Glomerular visceral epithelial cell (primary cell): ENCODE measurements around the gene NIP7.
"Not testable (repeated sequence)": the region's sequence is repeated elsewhere in the genome, so short reads cannot be mapped to it uniquely, and the experiment has no call there.

ENCODE experiments used
- DNase-seq: peaks from one replicate; pipeline ENCODE4 v3.0.0-alpha.2; 2016; ENCODE audit errors: extremely low spot score

Gene NIP7

DNA sequence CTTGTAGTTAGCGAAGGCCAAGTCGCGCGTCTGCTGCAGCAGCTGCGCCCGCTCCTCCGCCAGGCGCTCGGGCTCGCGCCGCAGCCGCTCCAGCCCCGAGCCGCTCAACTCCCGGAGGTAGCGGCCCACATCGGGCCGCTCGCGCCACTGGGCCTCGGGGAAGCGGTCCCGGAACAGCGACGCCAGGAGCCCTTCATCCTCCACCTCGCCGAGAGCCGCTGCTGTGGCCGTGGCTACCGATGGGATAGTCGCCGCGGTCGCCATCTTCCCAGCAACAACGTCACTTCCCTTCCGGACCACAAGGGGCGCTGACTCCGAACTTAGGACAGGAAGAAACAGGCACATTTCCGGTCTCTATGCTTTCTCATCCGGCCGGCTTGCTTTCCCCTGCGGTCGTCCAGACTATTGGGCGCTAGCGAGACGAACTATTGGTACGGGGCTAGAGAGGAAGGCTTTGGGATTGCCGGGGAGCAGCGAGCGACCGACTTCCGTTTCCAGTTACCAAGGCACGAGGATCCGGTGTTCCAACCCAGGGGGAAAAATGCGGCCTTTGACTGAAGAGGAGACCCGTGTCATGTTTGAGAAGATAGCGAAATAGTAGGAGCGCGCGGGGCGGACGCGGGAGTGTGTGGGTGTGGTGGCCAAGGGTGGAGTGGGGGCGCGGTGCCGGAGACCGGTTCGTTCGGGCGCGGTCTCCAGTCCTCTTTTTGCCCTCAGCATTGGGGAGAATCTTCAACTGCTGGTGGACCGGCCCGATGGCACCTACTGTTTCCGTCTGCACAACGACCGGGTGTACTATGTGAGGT, at the start of gene NIP7, which contains the start of gene COG8:
NIP7 (plus strand) TSS at position 484 of the 806 bp plus-strand sequence; CDS start at position 542, 58 bp downstream.
COG8 (minus strand) TSS at position 276 of the 806 bp plus-strand sequence; CDS start at position 264, 12 bp downstream.
- DNase-seq, result peak; percentile 97

DNA sequence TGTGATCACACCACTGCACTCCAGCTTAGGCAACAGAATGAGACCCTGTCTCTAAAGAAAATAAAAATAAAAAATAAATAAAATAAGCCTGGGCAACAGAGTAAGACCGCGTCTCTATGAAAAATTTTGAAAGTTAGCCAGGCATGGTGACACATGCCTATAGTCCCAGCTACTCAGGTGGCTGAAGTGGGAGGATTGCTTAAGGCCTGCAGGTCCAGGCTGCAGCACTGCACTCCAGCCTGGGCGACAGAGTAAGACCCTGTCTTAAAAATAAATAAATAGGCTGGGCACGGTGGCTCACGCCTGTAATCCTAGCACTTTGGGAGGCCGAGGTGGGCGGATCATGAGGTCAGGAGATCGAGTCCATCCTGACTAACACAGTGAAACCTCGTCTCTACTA, 47.9 kb upstream of the NIP7 start:
- DNase-seq, result not testable (repeated sequence)

DNA sequence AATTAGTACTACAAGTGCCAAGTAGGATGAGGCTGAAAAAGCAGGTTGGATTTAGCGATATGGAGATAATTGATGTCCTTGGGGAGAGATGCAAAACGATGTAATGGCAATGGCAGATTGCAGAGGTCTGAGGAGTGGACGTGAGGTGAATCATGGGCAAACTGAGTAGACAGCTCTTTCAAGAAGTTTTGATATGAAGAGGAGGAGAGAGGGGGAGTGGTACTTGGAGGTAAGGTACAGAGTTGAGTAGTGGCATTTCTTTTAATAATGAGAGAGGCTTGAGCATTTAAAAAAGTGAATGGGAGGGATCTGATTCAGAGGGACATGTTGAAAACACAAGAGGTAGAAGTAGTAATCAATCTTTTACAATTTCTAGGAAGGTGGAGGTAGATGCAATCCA, 46.2 kb upstream of the NIP7 start:
- no peak for DNase-seq

DNA sequence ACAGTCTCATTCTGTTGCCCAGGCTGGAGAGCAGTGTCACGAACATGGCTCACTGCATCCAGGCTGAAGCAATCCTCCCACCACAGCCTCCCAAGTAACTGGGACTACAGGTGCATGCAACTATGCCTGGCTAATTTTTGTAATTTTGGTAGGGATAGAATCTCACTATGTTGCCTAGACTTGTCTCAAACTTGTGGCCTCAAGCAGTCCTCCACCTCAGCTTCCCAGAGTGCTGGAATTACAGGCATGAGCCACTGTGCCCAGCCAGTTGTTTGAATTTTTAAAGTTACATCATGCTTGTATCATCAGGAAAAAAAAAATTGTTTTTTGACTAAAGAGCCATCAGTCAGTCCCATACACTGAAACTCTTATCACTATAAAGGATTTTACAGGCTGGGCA, 45.5 kb upstream of the NIP7 start:
- no peak for DNase-seq

DNA sequence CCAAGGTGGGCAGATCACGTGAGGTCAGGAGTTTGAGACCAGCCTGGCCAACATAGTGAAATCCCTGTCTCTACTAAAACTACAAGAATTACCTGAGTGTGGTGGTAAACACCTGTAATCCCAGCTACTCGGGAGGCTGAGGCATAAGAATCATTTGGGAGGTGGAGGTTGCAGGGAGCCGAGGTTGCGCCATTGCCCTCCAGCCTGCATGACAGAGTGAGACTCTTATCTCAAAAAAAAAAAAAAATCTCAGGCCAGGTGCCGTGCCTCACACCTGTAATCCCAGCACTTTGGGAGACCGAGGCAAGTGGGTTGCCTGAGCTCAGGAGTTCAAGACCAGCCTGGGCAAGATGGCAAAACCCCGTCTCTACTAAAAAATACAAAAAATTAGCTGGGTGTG, 42.8 kb upstream of the NIP7 start:
- DNase-seq, result not testable (repeated sequence)

DNA sequence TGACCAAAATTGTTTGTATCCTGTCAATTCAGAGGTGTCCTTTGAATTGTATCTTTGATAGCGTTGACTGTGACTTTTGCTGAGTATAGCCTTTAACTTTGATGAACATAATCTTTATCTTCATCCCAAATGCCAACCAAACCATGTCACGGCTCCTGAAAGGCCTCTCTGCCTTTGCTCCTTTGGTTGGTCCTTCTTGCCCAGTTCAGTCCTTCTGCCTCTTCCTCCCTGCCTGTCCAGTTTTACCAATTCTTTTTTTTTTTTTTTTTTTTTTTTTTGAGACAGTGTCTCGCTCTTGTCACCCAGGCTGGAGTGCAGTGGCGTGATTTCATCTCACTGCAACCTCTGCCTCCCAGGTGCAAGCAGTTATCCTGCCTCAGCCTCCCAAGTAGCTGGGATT, 41.3 kb upstream of the NIP7 start:
- DNase-seq, result no peak

DNA sequence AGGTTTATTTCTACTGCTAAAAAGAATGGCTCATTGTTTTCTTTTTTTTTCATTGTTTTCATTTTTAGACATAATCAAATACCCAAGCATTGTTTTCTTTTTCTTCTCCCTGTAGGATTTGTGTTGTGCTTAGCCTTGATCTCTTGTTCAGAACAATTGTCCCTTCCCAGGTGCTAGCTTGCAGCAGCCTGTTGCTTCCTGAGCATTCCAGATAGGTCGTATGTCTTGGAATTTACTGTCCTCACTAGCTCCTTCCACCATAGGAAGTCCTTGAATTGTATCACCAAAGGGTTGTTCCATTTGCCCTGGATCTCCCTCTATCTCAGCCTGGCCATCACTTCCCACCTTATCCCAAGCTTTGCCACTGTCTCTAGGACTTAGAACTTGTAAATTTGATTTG, 38.4 kb upstream of the NIP7 start:
- no peak for DNase-seq

DNA sequence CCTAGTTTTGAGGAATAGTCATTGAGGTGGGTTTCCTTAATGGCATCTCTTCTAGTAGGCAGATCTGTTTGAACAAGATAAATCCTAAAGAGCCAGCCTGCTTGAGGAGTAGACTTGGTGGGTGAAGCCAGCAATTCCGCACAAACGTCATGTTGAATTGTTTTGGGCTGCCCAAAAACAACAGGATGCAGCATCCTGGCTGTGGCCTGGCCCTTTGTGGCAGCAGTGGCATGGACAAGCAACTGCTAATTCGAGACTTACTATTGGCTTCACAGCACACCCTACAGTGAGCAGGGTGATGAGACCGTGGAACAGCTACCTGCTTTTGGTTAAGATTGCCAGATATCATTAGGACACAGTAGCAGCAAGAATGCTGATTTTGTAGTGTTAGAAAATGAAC, 37.7 kb upstream of the NIP7 start:
- DNase-seq, result no peak

DNA sequence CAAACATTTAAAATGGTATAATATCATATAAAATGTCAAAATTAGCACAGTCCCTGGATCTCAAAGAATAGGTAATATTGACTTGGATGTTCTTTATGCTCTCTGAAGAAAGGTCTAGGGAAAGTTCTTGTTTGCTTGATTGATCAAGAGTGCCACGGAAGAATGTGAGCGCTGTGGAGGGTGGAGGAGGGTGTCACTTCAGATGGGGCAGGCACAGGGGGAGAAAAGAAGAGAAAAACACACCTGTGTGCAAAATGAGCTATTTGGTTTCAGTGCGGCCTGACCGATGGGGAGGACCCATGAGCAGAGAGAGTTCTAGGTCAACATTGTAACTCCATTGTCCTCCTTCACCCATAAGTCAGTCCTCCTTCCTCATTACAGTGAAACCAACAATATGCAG, 37.3 kb upstream of the NIP7 start:
- no peak for DNase-seq

DNA sequence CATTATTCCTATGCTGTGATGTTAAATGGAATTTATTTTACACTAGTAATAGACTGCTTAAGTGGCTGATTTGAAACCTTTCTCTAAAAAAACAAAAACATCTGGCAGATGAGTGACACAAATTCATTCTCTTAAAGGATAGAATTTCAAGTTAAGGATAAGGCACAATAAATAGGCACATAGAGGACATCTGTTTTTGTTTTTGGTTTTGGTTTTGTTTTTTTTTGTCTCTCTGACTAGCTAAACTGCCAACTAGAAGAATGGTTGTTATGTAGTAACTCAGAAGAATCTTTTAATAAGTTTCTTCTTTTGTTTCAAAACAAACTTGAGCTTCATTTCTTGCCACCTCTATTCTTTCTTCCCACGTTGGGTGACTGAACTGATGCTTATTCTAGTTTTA, 33.5 kb upstream of the NIP7 start:
- no peak for DNase-seq

DNA sequence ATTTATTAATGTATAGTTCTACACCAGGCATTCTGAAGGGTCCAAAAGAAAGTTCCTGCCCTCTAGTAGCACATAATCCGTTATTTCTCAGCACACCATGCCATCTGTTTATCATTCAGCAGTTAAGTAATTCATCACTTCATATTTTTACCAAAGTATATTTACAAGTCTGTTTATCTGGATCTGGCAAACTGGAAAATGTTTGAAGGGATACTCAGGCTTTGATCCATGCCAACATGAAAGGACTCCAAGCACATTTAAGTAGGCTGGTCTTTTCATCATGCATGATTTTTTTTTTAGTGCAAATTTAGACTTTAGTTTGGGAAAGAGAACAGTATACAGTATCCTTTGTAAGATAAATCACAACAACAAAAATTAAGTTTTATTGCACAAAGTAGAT, 32.5 kb upstream of the NIP7 start:
- DNase-seq, result no peak

DNA sequence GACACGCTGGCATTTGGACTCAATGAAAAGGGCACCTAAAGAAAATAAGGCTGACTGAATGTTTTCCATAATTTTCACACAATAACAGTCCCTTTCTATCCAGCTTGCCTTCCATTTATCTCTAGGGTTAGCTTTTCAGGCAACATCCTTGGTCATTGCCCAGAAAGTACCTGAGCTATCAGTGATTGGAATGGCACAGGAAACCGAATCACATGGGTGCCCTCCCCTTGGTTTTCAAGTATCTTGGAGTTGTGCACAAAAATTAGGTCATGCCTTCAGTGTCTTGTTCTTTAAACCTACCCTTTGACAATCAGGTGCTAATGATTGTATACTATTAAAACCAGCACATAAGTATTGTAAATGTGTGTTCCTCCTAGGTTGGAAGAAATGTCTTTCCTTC, 31.7 kb upstream of the NIP7 start:
- DNase-seq, result no peak

DNA sequence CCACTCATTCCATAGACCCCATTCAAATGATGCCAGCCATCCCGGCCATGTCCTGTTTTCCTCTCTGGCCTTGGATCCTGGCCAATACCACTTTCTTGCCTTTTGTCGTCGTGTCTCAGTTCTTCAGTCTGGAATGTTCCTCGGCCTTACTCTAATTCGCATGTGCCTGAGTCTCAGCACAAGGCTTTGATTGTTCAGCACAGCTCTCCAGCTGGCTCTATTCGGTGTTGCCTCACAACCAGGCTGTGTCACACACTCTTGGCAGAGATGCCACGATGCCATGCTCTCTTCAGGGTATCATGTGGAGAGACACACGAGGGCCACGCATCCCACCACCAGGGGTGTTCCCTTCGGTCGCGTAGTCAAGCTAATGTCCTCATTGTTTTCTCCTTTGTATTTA, 30.3 kb upstream of the NIP7 start:
- DNase-seq, result no peak

DNA sequence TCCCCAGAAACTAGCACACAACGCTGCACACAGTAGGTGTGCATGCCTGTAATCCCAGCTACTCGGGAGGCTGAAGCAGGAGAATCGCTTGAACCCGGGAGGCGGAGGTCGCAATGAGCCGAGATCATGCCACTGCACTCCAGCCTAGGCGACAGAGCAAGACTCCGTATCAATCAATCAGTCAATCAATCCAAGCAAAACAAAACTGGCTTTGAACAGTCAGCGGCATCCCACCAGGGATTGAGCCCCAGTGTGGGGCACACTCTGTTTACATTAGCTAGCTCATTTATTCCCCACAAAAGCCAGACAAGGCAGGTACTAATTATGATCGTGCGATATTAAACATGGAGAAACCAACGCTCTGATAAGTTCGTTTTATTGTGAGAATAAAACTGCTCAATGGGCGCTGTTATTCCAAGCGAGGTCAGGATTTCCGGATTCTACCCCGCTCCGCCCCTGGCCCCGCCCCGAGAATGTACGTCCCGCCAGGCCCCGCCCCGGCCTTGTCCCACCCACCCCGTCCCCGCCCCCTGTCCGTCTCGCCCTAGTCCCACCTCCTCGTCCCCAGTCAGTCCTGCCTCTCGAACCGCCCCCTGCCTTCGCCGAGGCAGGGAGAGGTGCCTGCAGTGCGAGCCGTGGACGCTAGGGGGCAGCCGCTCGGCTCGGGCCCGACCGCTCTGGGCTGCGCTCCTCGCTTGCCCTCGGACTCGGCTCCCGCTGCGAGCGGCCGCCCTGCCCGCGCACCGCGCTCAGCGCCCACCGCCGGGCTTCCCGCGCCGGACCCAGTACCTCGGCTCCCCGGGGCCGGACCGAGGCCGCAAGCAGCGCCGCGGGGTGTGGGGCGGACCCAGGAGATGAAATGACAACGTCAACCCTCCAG, 28.7 kb upstream of the NIP7 start, which contains the start of gene VPS4A:
VPS4A (plus strand) TSS at position 698 of the 880 bp plus-strand sequence; CDS start at position 860, 162 bp downstream.
- peak; percentile 96 for DNase-seq

DNA sequence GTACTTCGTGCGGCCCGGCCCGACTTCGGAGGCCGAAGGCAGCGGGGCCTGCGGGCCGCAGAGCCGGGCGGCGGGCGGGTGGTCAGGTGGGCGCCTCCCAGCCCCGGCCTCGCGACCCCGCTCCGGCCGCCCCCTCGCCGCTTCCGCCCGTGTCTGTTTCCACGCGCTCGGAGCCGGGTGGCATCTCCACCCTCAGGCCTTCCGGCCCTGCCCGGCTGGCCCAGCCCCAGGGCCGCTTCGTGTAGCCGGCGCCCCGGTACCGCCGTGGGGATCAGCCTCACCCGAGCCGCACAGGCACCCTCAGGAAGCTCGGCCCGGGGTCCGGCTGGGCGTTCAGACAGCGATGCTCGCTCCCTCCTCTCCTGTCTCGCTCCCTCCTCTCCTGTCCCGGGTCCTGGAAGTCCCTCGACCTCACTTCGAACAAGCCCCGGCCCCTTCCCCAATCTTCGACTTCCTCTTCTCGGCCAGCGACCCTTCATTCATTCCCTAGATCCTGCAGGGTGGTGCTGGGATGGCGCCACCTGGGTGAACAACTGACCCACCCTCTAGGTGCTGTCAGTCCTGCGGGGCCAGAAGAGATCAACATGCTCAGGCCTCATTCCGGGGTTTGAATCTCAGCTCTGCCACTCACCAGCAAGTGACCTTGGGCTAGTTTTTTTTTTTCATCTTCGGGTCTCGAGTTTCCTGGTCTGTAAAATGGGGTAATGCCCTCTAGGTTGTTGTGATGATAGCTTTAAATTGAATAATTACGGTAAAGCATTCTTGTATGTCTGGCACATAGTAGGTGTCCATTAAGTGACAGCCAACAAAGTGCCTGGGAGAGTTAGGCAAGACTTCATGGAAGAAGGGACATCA, 27.8 kb upstream of the NIP7 start:
- DNase-seq, result peak; percentile 47

DNA sequence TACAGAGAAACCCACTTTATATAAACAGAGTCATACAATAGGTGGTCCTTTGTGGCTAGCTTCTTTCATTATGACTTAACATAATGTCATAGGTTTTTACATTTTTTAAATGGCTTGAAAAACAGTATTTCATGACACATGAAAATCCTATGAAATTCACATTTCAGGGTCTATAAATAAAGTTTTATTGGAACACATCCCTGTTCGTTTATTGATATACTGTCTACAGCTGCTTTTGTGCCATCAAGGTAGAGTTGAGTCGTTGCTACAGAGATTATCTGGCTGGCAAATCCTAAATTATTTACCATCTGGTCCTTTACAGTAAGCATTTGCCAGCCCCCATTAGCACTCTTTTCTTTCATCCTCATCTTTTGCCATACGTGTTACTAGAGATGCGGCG, 26.1 kb upstream of the NIP7 start:
- DNase-seq, result no peak

DNA sequence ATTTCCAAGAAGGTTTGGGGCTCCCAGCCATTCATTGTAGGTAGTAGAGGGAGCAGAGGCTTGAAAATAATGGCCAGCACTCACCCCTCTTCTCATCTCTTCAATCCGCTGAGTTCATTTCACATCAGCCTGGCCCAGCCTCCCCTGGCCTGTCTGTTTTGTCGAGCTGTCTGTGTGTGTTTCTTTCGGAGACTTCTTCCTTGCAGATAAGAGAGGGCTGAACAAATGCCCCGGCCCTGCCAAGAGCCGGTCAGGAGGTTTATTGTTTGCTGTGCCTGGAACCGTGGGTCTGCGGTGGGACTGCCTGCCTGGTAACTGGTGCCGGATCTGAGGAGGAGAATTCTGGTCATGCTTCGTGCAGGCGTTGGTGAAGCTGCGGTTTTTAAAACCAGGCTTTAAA, 25.0 kb upstream of the NIP7 start:
- no peak for DNase-seq

DNA sequence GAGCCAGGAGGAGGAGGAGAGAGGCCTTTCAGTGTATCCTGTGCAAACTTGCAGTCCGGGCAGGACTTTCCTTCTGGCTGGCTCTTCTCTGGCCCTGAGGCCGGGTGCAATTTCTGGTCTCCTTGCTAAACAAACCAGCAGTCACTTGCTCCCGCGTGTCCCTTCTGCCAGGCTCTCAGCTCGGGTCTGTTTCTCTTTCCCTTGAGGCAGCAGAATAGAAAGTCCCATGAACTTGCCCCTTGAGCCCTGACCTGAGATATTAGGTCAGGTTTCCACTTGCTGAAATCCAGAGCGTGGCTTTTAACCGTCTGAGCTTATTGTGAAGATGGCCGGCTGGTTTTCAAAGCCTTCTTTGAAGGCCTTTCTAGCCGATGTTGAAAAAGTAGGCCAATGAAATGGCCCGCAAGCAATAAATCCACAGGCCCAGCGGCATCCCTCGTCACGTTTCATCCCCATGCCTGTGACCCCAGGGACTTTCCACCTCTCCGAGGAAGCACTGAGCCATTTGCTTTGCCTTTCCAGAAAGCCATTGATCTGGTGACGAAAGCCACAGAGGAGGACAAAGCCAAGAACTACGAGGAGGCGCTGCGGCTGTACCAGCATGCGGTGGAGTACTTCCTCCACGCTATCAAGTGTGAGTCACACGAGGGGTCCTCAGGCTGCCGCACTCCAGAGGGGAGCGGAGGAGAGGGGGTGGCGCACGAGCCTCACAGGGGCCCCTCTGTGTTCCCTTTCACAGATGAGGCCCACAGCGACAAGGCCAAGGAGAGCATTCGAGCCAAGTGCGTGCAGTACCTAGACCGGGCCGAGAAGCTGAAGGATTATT, 23.9 kb upstream of the NIP7 start:
- DNase-seq, result no peak

DNA sequence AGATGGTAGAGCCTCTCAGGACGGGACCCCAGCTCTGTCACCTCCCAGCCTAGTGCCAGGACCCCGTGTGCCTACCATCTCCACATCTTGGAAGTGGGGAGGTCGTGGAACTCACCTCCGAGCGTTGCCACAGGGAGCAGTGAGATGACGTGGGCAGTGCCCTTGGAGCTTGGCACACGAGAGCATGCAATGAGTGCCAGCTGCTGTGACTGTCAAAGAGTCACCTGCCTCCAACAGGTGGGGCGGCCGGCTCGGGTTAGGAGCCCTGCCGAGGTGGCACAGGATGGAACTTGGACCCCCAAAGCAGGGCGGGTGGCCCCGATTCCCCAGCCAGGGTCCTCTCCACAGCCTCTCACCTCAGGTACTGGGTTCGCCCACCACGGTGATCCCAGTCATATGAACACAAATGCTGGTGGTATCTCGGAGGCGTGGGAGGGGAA, 23.0 kb upstream of the NIP7 start:
- no peak for DNase-seq

DNA sequence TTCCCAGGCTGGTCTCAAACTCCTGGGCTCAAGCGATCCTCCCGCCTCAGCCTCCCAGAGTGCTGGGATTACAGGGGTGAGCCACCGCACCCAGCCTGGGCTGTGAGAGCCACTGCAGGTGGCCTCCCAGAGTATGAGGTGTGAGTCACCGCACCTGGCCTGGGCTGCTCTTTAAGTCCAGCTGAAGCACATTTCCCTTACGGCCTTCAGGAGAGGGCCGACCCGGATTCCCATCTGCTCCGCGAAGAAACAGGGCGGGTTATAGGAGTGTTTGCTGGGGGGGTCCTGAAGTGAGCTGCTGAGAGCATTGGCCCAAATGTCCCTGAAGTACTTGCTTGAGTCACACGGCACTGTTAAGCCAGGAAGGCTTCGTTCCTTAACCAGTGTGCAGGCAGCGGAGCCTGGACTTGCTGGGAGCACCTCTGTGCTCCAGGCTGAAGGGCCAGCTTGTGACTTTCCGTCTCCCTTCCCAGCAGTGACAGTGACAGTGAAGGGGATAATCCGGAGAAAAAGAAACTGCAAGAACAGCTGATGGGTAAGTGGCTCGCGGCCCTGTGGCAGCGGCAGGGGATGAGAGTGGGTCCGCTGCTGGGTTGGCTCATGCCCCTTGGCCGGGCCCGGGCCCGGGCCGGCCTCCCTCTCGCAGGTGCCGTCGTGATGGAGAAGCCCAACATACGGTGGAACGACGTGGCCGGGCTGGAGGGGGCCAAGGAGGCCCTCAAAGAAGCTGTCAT, 21.2 kb upstream of the NIP7 start:
- no peak for DNase-seq
